AG08395 (cell line): ENCODE measurements around the gene SLC4A1AP.
"Not testable (repeated sequence)": the region's sequence is repeated elsewhere in the genome, so short reads cannot be mapped to it uniquely, and the experiment has no call there.

Source experiments
- DNase-seq: peaks from one replicate; pipeline ENCODE4 v3.0.0; 2012; ENCODE audit warnings: mixed read lengths, low spot score

SLC4A1AP gene

GRCh38 chr2:27663285-27664153 lies at the start of gene SLC4A1AP, which contains the start of gene SUPT7L:
Gene SLC4A1AP, plus strand, starts transcription at chr2:27663889. Its CDS starts 26 bp downstream, at chr2:27663915.
Gene SUPT7L, minus strand, starts transcription at chr2:27663614. Its CDS starts 1,422 bp downstream, at chr2:27662192.
- peak; percentile 79 for DNase-seq

DNA sequence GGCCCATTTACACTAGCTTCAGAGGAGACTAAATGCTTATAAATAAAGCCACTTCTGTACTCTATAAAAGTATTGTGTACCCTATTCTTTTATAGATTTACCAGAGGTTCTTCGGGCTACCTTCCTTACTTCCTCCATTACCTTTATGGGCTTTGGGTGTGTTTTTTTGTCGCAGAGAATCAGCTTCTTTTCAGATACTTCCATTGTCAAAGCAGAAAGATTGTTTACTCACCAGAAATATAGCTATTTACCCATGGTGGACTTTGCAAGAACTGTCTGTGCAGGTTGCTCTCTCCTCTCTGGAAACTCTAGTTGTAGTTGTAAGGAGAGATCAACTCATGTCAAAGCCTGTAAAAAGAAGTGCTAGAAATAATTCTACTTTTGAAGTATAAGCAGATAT lies 49.7 kb upstream of the SLC4A1AP start:
- no peak for DNase-seq

GRCh38 chr2:27615316-27615715 lies 48.4 kb upstream of the SLC4A1AP start:
- no peak for DNase-seq

GRCh38 chr2:27621524-27621923 lies 42.2 kb upstream of the SLC4A1AP start:
- DNase-seq: no peak

DNA sequence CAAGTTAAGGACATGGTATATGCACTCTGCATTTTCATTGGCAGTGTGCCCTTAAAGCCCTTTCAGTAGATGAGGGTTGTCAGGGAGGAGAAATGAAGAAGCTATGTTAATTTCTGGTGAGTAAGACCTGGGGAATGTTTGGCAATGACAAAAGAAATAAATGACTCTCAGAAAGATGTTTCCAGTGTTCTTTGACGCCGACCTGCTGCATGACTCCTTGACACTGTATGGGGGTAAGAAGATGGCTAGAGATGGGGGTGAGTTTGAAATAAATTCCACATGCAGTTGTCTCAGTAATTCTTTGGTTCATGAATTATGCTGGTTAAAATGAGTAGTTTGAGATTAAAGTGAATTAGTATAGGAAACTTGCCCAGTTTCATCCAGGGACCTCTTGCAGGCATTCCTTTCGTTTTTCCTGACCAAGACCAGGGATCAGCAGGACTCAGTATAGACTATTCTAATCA lies 40.7 kb upstream of the SLC4A1AP start:
- peak; percentile 68 for DNase-seq

- no peak for DNase-seq
Measured at GRCh38 chr2:27624943-27625342, 38.7 kb upstream of the SLC4A1AP start.

- DNase-seq: not testable (repeated sequence)
Measured at GRCh38 chr2:27626323-27626722, 37.4 kb upstream of the SLC4A1AP start.

DNA sequence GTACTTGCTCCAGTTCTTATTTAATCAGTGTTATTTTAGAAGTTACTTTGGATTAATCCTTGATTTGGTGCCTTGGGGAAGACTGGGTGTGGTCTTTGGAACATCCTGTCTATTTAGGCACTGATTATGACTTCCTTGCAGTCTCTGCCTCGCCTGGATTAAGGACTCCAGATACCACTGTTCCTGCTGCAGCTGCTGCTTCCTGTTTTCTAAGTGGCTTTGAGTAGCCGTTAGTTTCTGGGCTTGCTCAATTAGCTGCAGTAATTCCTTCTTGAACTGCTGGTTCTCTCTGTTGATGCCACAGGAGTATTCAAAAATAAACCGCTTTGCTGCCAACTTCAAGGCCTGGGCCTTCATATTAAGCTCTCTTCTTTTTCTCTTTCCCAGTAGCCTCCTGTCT lies 36.8 kb upstream of the SLC4A1AP start:
- not testable (repeated sequence) for DNase-seq

- peak; percentile 68 for DNase-seq
Measured at GRCh38 chr2:27627963-27628766, 35.5 kb upstream of the SLC4A1AP start.

GRCh38 chr2:27628767-27629709 lies 34.7 kb upstream of the SLC4A1AP start, which contains the start of the genes CCDC121 and GPN1:
Gene CCDC121, minus strand, starts transcription at chr2:27629012. Its CDS starts 1,213 bp downstream, at chr2:27627799.
Gene GPN1, plus strand, starts transcription at chr2:27629050. Its CDS starts 9 bp downstream, at chr2:27629059.
- DNase-seq: peak; percentile 93

GRCh38 chr2:27630257-27630656 lies 33.4 kb upstream of the SLC4A1AP start:
- DNase-seq: not testable (repeated sequence)

DNA sequence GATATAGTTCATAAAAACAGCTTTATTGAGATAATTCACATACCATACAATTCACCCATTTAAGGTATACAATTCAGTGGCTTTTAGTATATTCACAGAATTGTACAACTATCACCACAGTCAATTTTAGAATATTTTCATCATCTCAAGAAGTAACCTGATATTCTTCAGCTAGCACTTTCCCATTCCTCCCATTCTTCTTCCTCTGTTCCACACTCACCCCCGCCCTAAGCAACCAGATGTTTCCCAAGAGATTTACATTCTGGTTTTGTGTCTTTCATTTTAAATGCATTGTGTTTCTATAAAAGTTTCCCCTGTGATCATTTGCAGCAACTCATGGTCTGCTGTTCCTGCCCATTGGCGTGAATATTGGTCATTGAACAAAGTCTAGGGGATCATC lies 29.4 kb upstream of the SLC4A1AP start:
- no peak for DNase-seq

- DNase-seq: no peak
Measured at GRCh38 chr2:27636766-27637165, 26.9 kb upstream of the SLC4A1AP start.

DNA sequence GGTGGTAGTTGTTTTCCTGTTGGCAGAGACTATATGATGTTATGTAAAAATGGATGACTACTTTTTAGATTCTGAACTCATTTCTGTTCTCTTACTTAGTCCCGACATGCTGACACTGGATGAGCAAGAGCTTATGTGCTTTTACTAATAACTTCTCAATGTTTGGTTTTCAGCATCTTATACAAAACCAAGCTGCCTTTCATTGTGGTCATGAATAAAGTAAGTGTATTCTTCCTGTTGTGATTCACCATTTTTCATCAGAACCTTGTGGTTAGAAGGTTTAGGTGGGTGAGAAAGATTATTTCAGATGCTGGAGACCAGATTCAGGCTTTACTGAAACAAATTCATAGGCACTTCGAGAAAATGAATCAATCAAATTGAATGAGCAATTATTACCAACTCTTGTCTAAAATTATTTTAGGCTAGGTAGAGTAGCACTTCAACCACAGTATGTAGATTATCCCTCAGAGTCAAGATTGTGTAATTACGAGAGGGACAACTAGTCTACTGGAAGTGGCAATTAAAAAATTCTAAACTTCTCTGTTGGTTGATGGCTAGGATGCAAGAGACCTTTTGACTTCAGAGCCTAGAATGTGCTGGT lies 25.6 kb upstream of the SLC4A1AP start:
- peak; percentile 27 for DNase-seq

- DNase-seq: peak; percentile 62
Measured at GRCh38 chr2:27638709-27639108, 25.0 kb upstream of the SLC4A1AP start.

DNA sequence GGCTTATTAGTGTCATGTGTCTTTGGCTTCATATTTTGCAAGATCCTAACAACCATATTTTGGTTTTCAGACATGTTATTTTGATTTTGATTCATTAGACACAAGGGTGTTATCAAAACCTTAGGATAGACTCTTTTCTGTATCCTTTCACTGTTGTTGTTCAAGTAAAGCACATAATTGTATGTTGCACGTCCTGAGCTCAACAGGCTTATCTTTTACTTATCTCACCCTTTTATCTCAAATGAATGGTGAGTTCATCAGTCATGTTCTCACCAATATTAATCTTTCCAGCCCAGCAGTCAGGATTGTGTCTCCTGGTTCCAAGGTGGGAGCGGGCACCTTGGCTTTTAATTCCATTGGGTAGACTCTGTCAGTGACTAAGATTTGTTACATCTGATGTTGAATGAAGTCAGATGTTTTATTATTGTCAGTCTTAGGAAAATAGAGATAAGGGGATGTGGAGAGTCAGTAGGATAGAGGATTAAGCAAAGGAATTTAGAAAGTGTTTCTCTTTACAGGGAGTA lies 22.9 kb upstream of the SLC4A1AP start:
- no peak for DNase-seq

- no peak for DNase-seq
Measured at GRCh38 chr2:27645197-27645596, 18.5 kb upstream of the SLC4A1AP start.

DNA sequence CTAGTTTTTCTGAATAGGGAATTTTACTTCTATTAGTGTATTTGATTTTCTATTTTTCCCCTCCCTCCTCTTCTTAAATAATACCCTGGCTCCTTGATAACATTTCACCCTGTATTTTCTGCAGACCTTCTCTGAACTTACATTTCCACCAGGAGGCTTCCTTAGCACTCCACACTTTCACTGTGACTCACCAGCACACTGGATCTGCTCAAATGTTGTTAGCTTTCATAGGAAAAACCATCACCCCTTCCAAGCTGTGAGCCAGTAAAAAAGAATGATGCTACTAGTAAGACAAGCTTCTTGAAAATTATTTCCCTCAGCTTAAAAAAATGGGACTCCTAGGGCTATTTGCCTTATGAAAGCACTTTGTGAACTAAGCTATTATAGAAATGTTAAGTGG lies 16.4 kb upstream of the SLC4A1AP start:
- peak; percentile 22 for DNase-seq

DNA sequence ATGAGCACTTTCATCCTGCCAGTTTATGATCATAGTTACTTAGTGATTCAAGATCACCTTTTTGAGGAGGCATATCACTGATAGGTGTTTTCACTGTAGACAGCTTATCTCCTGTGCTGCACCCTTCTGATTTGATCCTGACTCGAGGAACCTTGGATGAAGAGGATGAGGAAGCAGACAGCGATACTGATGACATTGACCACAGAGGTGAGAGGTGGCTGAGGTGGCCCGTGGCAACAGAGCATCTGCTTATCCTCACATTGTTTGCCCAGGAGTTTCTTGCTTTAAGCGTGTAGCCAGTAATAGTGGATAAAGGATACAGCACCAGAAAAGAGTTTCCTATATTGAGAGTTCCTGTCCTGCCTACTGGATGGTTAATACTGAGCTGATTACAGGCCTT lies 16.0 kb upstream of the SLC4A1AP start:
- DNase-seq: no peak

- DNase-seq: no peak
Measured at GRCh38 chr2:27651056-27651455, 12.6 kb upstream of the SLC4A1AP start.

- no peak for DNase-seq
Measured at GRCh38 chr2:27652341-27652740, 11.3 kb upstream of the SLC4A1AP start.
